Activated CD4-positive, CD25-positive, alpha-beta regulatory T cell treated with anti-CD3 and anti-CD28 coated beads, Interleukin-2, amount 50 U/mL, for 16 hours (primary cell): ENCODE data around the gene EDAR.

Experiments used
- DNase-seq: peaks from one replicate; pipeline ENCODE4 v3.0.0-alpha.2; 2020; ENCODE audit warnings: low read depth, low spot score

The EDAR gene

DNA sequence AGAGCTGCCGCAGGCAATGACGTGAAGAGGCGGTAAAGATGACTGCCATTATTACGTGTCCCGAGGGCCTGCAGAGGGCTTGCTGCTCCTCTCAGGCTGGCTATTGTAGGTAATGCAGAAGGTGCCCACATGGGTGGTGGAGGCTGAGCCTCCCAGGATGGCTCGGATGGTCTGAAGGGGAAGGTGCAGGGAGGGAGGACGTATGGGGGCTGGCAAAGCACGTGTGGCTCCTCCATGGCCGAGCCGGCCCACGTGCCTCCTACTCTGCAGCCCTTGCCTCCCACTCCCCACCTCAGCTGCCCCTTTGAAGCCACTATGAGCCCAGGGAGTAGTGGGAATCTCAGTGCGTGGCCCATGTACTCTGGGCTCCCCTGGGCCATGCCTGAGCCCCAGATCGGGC lies 48.9 kb downstream of the EDAR start:
- DNase-seq, result no peak

DNA sequence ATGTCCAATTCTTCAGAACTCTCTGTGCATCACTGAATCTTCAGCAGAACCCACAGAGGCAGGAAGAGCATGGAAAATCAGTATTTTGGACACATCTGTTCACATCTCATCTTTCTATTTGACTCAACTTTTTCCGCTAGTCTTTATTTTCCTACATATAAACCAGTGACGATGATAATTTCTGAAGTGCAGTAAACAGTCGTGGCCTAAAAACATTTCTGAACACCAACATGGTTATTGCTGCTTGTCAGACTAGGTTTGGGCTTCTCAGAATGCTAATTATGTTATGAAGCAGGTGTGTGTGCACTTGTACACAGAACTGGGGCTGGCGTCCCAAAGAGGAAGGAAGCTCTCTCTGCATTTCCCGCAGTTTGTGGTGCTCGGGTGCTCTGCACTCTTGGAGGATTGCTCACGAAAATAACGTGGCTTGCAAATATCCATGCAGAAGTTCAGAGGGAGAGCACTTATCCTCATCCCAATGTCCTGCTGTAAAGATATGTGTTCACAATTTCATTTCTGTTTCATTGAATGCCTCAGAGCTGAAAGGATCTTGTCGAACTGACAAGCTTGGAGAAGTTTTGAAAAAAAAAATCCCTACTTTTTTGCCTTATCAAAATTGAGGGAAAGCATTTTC lies 50.8 kb downstream of the EDAR start:
- no peak for DNase-seq

DNA sequence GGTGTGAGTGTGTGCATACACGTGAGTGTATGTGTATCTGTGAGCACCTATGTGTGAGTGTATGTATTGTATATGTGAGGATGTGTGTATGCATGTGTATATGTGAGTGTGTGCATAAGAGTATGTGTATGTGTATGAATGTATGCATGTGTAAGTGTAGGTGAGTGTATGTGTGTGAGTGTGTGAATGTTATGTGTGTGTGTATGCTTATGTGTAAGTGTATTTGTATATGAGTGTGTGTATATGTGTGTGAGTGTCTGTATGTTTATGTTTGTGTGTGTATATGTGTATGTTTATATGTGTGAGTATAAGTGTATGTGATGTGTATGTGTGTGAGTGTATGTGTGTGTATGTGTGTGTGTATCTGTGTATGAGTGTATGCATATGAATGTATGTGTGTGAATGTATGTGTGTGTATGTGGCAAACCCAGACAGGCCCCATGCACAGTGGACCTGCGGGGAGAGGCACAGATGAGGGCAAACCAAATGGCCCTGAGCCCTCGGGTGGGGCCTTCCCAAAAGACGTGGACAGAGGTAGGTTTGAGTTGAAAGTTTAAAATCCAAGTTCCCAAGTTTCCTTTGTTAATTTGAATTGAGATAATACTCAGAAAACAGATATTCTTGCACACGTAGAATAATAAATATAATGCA lies 51.5 kb downstream of the EDAR start:
- no peak for DNase-seq

DNA sequence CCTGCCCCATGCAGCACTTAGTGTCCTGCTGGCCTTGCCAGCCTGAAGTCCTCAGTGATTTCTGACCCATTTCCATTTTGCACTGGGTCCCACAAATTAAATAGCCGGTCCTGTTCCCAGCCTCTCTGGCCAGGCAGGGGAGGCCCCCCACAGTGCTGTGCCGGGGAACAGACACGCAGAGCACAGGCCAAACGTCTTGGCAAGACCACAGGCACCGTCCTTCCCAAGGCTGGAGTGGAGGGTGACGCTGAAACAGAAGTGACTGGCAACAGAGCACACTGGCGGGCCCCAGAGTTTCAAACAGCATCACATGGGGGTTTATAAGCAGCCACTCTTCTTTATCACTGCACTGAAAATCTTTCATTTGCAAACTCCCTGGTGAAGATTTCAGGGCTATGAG lies 52.2 kb downstream of the EDAR start:
- no peak for DNase-seq

DNA sequence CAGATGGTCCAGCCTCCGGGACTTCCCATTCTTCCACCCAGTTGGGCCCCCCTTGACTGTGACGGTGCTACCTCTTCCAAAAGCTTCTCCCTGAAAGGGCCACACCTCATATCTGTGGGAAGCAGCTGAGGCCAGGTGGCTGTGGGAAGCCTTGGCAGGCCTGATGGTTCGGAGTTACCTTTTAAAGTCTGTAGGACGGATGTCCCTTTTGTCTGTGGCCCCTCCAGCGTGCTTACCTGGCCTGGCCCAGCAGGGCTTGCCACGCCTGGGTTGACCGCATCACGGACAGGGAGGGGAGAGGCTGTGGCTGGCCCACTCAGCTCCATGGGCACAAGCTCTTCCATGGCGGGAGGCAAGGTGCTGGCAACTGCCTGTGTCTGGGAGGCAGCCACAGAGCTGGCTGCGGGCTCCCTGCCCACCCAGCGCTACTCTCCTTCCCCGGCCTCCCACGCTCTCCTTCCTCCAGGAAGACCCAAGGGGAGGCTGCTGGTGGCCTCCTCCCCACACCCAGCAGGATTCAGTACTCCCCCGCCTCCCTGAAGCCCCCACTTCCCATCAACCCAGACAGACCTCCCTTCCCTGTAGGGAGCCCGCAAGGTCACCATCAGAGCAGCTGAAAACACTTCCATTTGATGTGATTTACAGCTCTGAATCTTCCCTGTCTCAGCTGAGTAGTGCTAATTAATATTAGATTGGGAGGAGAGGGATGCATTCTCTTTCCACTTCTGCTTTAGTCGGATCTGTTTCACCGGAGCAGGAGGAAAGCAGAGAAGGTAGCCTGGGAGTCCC lies 52.8 kb downstream of the EDAR start:
- no peak for DNase-seq

DNA sequence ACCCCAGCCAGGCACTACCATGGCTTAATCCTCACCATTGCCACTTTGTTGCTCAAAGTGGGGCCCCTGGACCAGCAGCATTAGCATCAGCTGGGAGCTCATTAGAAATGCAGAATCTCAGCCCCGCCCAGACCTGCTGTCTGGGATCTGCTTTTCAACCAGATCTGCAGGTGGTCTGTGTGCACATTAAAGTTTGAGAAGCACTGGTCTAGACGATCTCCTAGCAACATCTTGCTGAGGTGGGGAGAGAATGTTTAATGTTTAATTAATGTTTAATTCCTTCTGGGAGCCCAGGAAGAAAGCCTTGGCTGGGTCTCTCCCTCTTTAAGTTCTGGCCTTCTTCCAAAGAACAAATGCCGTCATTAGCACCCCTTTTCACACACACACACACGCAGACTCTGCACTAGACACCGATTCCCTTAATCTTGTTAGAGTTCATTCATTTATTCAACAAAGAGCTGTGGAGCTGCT lies 53.7 kb downstream of the EDAR start:
- DNase-seq, result no peak

DNA sequence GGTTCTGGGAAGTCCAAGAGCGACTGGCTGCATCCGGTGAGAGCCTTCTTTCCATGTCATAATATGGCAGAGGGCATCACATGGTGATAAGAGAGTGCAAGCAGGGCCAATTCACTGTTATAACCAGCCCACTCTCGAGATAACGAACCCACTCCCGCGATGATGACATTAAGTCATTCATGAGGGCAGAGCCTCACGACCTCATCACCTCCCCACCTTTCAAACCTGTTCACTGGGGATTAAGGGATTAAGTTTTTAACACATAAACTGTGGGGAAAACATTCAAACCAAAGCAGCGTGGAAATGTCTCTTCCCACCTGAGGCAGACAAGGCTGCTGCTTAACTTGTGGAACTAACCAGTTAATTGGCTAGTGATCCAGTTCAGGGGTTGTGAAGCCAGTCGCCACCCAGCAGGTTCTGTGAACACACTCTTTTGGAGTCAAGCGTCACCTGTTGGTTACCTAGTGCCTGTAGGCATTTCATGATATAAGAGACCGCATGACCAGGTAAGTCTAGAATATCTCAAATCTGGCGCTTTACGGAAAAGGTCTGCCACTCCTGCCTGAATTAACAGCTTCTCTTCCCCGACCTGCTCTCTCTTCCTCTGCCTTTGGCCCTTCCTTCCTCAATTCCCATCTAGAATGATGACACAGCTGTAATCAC lies 54.3 kb downstream of the EDAR start:
- no peak for DNase-seq

DNA sequence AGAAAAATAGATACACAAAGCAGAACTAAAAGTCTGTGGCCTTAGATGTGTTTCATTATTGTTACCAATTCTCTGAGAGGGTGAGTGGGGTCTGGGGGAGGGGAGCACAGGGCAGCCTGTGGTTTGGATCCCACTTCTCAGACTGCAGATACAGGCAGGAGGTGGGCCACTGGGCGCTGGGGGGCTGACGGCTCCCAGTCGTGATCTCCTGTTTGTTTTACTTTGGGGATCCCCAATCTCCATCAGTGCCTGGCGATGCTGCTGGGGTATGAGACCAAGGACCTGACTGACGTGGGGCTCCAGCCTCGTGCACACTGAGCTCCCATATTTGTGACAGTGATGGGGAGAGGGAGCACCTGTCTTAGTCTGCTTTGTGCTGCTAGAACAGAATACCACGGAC lies 54.9 kb downstream of the EDAR start:
- no peak for DNase-seq

DNA sequence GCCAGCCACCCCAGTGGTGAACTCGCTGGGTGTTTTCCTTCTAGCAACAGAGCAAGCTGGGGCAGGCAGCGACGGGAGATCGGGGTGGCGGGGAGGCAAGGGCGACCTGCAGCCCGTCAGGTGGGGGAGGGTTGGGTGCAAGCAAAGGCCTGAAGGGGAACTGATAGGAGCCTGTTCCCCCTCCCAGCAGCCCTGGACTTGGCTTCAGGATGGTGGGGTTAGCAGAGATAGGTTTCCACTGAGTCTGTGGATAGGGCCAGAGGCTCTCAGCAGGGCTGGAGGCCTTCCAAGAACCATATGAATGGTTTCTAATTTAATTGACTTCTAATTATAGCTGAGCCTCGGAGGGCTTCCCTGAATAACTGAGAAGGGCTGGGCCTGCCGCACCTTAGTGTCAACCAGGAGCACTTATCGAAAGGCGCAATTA lies 55.3 kb downstream of the EDAR start:
- no peak for DNase-seq

DNA sequence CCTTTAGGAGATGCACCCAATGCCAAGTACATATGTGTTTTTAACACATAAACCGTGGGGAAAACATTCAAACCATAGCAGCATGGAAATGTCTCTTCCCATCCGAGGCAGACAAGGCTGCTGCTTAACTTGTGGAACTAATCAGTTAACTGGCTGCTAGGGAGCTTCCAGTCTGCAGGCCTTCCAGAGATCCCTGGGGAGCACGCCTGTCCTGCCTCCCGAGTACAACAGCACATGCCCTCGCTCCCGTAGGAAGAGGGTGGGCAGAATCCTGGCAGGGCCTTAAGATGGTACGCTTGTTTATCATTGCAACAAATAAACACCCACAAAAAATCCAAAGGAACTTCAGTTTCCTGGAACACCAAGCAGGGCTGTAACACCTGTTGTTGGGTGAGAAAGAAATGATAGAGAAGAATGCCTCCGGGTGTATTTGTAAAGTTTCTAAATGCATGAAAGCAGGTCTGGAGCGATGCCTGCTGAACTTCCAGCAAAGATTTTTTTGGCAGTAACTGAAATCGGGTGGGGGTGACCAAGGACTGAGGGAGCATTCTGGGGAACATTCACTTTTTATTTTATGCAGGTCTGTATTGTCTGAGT lies 56.2 kb downstream of the EDAR start:
- no peak for DNase-seq

DNA sequence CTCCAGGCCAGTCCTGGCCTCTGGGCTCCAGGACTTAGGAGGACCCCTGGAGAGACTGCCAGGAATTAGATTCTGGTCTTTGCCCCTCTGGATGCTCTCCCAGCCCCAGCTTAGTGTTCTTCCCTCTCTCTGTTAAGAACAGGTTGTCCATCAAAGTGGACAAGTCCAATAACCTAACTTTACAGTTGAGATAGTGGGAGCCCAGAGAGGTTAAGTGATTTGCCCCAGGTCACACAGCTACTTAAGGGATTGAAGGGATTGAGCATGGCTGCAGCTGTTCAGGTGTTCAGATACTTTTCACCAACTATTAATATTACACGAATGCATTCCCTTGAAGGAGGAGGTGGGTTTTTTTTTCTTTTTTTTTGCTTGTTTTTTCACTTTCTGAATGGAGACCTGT lies 57.6 kb downstream of the EDAR start:
- no peak for DNase-seq

DNA sequence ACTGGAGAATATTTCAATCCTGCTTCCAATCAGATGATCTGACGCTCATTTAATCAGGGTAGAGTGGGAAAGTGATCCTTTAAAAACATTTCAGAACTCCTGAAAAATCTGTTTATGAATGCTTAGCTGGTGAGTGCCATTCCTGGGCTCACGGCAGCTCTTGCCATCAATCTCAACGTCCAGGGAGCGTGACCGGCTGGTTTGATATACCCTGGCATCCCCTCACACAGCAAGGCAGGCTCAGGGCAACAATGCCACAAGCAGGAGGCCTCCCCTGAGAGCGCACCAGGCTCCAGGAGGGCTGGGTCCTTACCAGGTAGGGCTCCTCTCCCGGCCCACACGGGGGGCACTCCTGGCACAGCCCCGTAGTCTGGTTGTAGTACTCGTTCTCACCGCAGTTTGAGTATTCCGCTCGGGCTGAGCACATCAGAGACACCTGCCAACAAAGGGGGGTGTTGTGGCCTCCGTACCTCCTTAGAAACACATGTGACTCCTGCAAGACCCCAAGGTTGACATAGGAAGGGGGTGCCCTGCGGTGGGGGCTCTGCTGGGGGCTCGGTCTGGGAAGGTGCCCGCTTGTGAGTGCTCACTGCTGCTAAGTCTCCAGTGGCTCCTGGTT lies 59.1 kb downstream of the EDAR start:
- no peak for DNase-seq

DNA sequence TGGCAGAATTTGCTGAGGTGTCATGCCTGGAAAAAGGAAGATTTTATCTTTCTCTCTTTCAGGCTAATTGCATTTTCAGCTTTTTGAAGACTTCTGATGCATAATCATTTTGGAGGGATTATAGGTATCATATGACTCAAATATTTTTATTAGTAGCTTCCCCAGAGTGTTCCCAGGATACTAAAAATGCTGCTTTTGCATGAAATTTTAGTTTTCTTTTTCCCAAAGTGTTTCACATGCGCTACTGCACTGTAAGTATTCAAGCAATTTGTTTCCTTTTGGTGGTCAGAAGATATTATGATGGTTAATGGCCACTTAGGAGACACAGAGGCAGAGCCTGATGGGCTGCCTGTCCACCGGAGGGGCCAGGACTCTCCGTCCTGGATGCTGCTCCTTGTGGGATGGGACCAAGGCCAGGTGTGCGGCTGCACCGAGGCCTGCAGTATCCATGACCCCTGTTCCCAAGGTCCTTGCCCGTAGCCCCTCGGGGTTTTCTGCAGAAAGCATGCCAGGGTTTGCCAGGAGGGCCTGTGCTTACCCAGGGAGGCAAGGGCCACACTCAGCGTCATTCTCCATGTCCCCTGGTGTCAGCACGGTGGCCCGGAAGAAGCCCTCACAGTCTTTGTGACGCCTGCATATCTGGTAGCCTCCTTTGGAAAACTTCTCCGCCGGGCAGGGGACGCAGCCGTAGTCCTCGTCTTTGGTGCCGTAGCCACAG lies 60.2 kb downstream of the EDAR start:
- DNase-seq, result no peak

DNA sequence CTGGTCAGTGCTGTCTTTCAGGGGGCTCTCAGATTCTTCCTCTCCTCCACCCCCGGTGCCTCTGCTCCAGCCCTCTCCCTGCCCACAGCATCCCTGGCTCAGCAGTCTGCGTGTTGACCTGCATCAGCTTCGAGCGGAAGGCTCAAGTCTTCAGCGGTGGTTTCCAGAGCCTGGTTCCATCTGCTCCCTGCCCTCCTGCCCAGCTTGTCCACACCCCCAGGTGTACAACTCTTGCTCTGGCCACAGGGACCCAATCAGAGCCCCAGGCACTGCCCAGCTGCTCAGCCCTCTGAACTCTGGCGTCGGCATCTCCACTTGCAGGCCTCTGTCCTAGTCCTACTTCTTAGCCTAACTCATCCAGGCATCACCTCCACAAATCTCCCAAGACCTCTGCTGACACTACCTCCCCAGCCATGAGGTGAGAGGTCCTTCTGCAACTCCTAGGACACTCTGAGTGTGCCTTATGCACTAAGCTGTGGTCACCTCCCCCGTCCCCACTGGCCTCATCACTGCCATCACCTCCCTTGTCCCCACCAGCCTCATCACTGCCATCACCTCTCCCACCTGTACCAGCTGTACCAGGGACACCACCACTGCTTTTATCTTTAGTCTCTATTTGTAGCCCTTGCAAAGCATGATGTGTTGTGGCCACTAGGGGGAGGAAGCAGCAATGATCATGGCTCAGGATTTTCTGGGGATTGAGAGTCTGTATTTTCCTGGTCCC lies 60.9 kb downstream of the EDAR start:
- DNase-seq, result no peak

DNA sequence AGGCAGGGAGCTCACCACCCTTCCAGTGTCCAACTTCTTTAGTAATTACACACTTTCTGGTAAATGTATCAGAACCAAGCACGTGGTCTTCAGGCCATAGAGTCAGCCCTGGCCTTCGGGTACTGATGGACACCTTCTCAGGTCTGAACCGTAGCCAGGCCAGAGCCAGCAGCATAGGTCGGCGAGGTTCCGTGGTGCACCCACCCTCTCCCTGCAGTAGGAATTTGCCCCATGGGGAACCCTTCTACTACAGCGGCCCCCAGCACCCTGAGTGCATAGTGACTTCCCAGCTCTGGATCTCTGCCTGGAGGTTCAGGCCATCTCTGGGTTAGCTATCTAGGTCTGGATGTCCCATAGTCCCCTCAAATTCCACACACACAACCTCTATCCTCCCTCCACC lies 61.6 kb downstream of the EDAR start:
- no peak for DNase-seq

DNA sequence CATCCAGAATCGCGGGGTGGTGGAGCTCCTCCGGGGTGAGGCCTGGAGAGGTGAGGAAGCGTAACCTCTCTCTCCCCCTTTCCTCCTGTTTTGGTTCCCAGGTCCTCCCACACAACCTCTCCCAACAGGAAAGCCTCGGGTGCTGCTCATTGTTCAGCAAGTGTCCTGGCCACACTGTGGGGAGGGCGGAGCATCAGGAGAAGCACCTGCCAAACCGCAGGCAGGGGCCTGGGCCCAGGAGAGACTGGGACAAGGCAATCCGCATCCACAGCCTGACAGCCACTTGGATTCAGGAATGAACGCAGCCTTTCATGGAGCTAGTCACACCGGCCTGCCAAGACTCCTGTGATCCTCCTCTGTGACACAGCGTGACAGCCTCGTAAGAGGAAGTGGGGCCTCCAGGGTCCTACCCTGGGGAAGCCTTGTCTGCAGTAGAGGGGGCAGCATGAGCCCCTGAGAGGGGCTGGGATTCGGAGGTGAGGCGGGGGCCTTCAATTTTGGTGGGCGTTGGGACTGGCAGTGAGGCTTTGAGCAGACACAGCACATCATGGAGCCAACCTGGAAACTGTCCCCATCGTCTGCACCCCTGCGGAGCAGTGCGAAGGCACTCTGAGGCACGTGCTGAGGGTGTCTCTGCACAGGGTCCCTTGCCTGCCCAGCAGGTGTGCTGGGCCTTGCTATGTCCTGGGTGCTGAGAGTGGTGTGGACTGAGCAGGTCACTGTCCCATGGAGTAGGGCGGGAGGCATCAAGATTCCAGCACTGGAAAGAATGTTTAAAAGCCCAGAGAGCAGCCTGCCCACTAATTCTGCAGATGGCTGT lies 62.2 kb downstream of the EDAR start:
- DNase-seq, result no peak

DNA sequence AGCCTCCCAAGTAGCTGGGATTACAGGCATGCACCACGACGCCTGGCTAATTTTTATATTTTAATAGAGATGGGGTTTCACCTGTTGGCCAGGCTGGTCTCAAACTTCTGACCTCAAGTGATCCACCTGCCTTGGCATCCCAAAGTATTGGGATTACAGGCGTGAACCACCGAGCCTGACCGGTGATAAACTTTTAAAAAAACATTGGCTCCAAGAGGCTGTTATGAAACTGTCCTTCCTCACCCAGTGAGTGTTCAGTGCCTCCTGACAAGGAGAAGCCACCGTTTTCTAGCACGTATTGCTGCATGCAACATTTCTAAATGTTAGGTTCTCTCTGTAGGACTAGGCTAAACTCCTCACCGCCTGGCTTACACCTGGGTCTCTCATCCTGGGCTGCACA lies 63.3 kb downstream of the EDAR start:
- DNase-seq, result no peak

DNA sequence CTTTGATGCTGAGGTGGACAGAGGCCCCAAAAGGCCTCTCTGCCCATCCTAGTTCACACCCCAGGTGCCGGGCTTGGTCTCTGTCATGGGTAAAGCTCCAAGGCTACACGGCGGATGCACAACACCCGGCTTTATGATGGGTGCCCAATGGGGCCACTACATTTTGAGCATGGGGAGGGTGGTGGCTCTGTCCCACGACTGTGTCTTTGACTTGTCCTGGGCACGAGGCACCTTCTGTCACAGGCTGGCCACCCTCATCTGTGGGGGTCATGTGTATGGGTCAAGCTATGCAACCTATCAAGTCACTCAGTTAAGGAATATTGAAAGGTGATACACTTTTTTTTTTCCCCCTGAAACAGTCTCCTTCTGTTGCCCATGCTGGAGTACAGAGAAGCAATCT lies 63.7 kb downstream of the EDAR start:
- no peak for DNase-seq

DNA sequence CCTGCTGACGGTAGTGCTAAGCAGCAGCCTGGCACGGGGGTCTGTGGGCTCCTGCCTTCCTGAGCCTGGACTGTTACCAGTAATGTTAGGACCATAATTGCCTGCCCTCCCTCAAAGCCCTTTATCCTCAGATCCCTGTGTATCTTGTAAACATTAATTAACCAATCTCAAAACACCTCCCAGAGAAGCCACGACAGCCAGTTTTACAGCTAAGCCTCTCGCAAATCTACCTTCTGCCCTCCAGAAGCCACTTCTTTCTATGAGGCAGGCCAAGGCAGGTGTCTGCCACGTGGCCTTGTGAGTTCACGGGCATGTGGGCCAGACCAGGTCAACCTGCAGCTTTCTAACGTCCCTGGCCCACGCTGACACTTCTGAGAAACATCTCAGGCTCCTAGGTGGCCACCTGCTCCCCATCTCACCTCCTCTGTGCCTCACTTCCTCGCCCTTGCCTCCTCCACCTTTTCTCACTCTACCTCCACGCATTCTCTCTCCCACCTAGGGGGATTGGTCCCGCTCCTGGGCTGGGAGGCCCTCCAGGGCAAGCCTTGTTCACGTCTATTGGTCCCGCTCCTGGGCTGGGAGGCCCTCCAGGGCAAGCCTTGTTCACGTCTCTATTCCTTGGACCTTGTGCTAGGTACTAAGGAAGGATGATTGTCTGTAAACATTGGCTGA lies 64.3 kb downstream of the EDAR start:
- DNase-seq, result no peak
